ENCODE measurements around the gene NUP85. TPM values are rescaled to one million over a fixed set of nuclear protein-coding genes. Genes with fewer than 3 reads are reported as not detected.

The NUP85 gene
- total RNA-seq, 2 donors from 2014 or later, result 10.3 to 14.3 TPM

GRCh38 chr17:75228305-75228704 lies 22.8 kb downstream of the NUP85 start:
- H3K27me3 ChIP-seq, result no peaks in the 10 kb centered on the region
- no peak overlapping the region for H3K4me3 ChIP-seq
- H3K27ac ChIP-seq, result no peak overlapping the region
- peaks cover 78% of the 10 kb centered on the region for H3K36me3 ChIP-seq
- DNase-seq (ENCODE audit: low spot score), result no peak
- no peak for TF ChIP-seq CTCF (IDR thresholded peaks at IDR 0.05)
- no peaks in the 10 kb centered on the region for H3K9me3 ChIP-seq
- no peaks in the 10 kb centered on the region for H3K4me1 ChIP-seq

GRCh38 chr17:75228847-75229246 lies 23.4 kb downstream of the NUP85 start:
- TF ChIP-seq CTCF (IDR thresholded peaks at IDR 0.05), result no peak
- Histone ChIP-seq H3K4me1 (no peaks in the 10 kb centered on the region), H3K27ac (peak overlapping the region in 1 of 2 donors; percentile 35), H3K4me3 (no peak overlapping the region), H3K27me3 (no peaks in the 10 kb centered on the region), H3K36me3 (peaks cover 78% of the 10 kb centered on the region), H3K9me3 (no peaks in the 10 kb centered on the region)
- no peak for DNase-seq (ENCODE audit: low spot score)

- DNase-seq (ENCODE audit: low spot score), result no peak
- H3K9me3 ChIP-seq, result no peaks in the 10 kb centered on the region
- peaks cover 78% of the 10 kb centered on the region for H3K36me3 ChIP-seq
- H3K27me3 ChIP-seq, result no peaks in the 10 kb centered on the region
- no peak overlapping the region for H3K4me3 ChIP-seq
- no peak overlapping the region for H3K27ac ChIP-seq
- H3K4me1 ChIP-seq, result no peaks in the 10 kb centered on the region
- TF ChIP-seq CTCF (IDR thresholded peaks at IDR 0.05), result no peak
Measured at GRCh38 chr17:75231071-75231470, 25.6 kb downstream of the NUP85 start.

- no peak for TF ChIP-seq CTCF (IDR thresholded peaks at IDR 0.05)
- Histone ChIP-seq H3K27me3 (no peaks in the 10 kb centered on the region), H3K9me3 (no peaks in the 10 kb centered on the region), H3K4me3 (no peak overlapping the region), H3K36me3 (peaks cover 78% of the 10 kb centered on the region), H3K4me1 (no peaks in the 10 kb centered on the region), H3K27ac (no peak overlapping the region)
- no peak for DNase-seq (ENCODE audit: low spot score)
Measured at GRCh38 chr17:75231741-75232464, 26.4 kb downstream of the NUP85 start.

- TF ChIP-seq CTCF (IDR thresholded peaks at IDR 0.05), result no peak
- Histone ChIP-seq H3K27me3 (no peaks in the 10 kb centered on the region), H3K9me3 (no peaks in the 10 kb centered on the region), H3K4me1 (peaks cover 0 to 7% of the 10 kb centered on the region in 2 donors), H3K27ac (no peak overlapping the region), H3K36me3 (peaks cover 79% of the 10 kb centered on the region), H3K4me3 (no peak overlapping the region)
- no peak for DNase-seq (ENCODE audit: low spot score)
Measured at GRCh38 chr17:75232786-75233185, 27.3 kb downstream of the NUP85 start.
